GM23338 (cell line): ENCODE data around the gene MSL3B.

Experiments
- ATAC-seq: fragments of 200-7000 bp; cut with Tn5 transposase; 3 replicates; pipeline ENCODE4 v1.9.1; 2020
- DNase-seq: peaks from one replicate; pipeline ENCODE4 v3.0.0-alpha.2; 2015; ENCODE audit warnings: low spot score
- H2AFZ ChIP-seq: fragments of 200-600 bp; sonication (generic); 2 replicates; pipeline ENCODE4 v1.8.0; 2016; ENCODE audit warnings: antibody characterized with exemption, mild to moderate bottlenecking, moderate library complexity
- H3F3A ChIP-seq: fragments of 200-600 bp; sonication (generic); replicated peaks from 2 replicates; pipeline ENCODE4 v1.8.0; 2017; ENCODE audit warnings: antibody characterized with exemption, mixed run types, low read depth
- H3K27ac ChIP-seq: fragments of 200-600 bp; sonication (generic); 2 replicates; pipeline ENCODE4 v1.6.1; 2016; ENCODE audit warnings: low read depth
- H3K27me3 ChIP-seq: fragments of 200-600 bp; sonication (generic); 2 replicates; pipeline ENCODE4 v1.8.0; 2016; ENCODE audit warnings: mild to moderate bottlenecking, mixed run types, moderate library complexity; ENCODE audit not compliant: insufficient read depth
- H3K36me3 ChIP-seq: fragments of 200-600 bp; sonication (generic); 2 replicates; pipeline ENCODE4 v1.8.0; 2016; ENCODE audit warnings: mild to moderate bottlenecking; ENCODE audit not compliant: insufficient read depth
- H3K4me1 ChIP-seq: fragments of 200-600 bp; sonication (generic); 2 replicates; pipeline ENCODE4 v1.8.0; 2016; ENCODE audit warnings: mild to moderate bottlenecking, moderate library complexity; ENCODE audit not compliant: insufficient read depth
- H3K4me2 ChIP-seq: fragments of 200-600 bp; sonication (generic); 2 replicates; pipeline ENCODE4 v1.7.1; 2017; ENCODE audit warnings: mixed run types
- H3K4me3 ChIP-seq: fragments of 200-600 bp; sonication (generic); 2 replicates; pipeline ENCODE4 v1.6.1; 2016; ENCODE audit warnings: mixed run types
- H3K79me2 ChIP-seq: fragments of 200-600 bp; sonication (generic); replicated peaks from 2 replicates; pipeline ENCODE4 v1.8.0; 2017; ENCODE audit warnings: mild to moderate bottlenecking; ENCODE audit not compliant: insufficient read depth
- H3K9me2 ChIP-seq: fragments of 200-600 bp; sonication (generic); 2 replicates; pipeline ENCODE4 v1.8.0; 2017; ENCODE audit not compliant: insufficient read depth
- H4K20me1 ChIP-seq: fragments of 200-600 bp; sonication (generic); replicated peaks from 2 replicates; pipeline ENCODE4 v1.8.0; 2017; ENCODE audit warnings: mild to moderate bottlenecking; ENCODE audit not compliant: insufficient read depth
- H3K27ac Mint-ChIP-seq: 2 replicates; pipeline ENCODE4 v1.8.0; 2020; ENCODE audit warnings: inconsistent platforms, mild to moderate bottlenecking, moderate library complexity, mixed read lengths
- H3K27me3 Mint-ChIP-seq: 3 replicates; pipeline ENCODE4 v1.8.0; 2022; ENCODE audit warnings: low read depth, mild to moderate bottlenecking, moderate library complexity, mixed read lengths, inconsistent platforms; ENCODE audit not compliant: insufficient read depth, poor library complexity
- H3K36me3 Mint-ChIP-seq: 3 replicates; pipeline ENCODE4 v1.8.0; 2021; ENCODE audit warnings: low read depth, mild to moderate bottlenecking, inconsistent platforms, moderate library complexity, mixed read lengths
- H3K4me1 Mint-ChIP-seq: 3 replicates; pipeline ENCODE4 v1.8.0; 2020; ENCODE audit warnings: mild to moderate bottlenecking, inconsistent platforms, mixed read lengths
- H3K4me3 Mint-ChIP-seq: 3 replicates; pipeline ENCODE4 v1.8.0; 2021; ENCODE audit warnings: moderate library complexity, mild to moderate bottlenecking, inconsistent platforms, mixed read lengths
- H3K9me3 Mint-ChIP-seq: 3 replicates; pipeline ENCODE4 v1.8.0; 2020; ENCODE audit warnings: moderate library complexity, mild to moderate bottlenecking, inconsistent platforms, mixed read lengths
- CTCF ChIP-seq, 2 experiments: fragments of 200-600 bp in 1 of 2; sonication (generic) in 1 of 2; conservative IDR thresholded peaks; 2 replicates each; pipeline versions ENCODE4 v1.5.1 to v1.6.1; 2016 to 2017; ENCODE audit warnings: antibody characterized with exemption in 2 of 2, low read depth in 2 of 2, mild to moderate bottlenecking in 2 of 2, moderate library complexity in 1 of 2
- EZH2 ChIP-seq: fragments of 200-600 bp; sonication (generic); IDR thresholded peaks from one replicate; pipeline ENCODE4 v1.8.0; 2017; ENCODE audit warnings: antibody characterized with exemption, mild to moderate bottlenecking, low read depth; ENCODE audit not compliant: unreplicated experiment
- EZH2phosphoT487 ChIP-seq: fragments of 200-600 bp; sonication (generic); IDR thresholded peaks from one replicate; pipeline ENCODE4 v1.8.1; 2018; ENCODE audit warnings: antibody characterized with exemption; ENCODE audit not compliant: unreplicated experiment
- ZNF114 ChIP-seq: fragments of 250-450 bp; sonication (Bioruptor Pico); IDR thresholded peaks from 2 replicates; pipeline ENCODE4 v1.5.0; 2020; ENCODE audit warnings: mild to moderate bottlenecking, moderate library complexity
- TF ChIP-seq, protein P1 (sequence below): fragments of 250-450 bp; sonication (Bioruptor Pico); IDR thresholded peaks from 2 replicates; pipeline ENCODE4 v1.5.0; 2020; ENCODE audit warnings: mild to moderate bottlenecking, moderate library complexity
- TF ChIP-seq, protein P2 (sequence below): IDR thresholded peaks from 2 replicates; pipeline ENCODE4 v1.6.1; 2016; ENCODE audit warnings: antibody characterized with exemption

The MSL3B gene

DNA sequence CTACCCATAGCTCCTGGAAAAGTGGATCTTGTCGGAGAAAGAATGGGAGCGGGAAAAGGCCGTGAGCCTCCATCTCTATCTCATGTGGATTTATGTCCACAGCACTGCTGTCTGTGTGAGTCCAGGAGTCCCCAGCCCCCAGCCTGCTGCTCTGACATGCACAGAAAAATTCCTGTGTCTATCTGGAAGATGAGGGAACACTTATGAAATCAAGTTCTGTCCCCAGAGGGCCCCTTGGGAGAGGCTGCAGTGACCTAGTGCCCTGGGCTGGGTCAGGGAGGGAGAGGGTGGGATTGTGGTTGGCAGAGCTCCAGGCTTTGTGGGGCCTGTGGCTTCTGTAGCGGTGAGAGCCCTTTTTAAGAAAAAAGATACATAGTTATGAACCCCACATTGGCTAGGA is 51.4 kb downstream of the MSL3B start (continued):
- TF ChIP-seq, protein P1, sequence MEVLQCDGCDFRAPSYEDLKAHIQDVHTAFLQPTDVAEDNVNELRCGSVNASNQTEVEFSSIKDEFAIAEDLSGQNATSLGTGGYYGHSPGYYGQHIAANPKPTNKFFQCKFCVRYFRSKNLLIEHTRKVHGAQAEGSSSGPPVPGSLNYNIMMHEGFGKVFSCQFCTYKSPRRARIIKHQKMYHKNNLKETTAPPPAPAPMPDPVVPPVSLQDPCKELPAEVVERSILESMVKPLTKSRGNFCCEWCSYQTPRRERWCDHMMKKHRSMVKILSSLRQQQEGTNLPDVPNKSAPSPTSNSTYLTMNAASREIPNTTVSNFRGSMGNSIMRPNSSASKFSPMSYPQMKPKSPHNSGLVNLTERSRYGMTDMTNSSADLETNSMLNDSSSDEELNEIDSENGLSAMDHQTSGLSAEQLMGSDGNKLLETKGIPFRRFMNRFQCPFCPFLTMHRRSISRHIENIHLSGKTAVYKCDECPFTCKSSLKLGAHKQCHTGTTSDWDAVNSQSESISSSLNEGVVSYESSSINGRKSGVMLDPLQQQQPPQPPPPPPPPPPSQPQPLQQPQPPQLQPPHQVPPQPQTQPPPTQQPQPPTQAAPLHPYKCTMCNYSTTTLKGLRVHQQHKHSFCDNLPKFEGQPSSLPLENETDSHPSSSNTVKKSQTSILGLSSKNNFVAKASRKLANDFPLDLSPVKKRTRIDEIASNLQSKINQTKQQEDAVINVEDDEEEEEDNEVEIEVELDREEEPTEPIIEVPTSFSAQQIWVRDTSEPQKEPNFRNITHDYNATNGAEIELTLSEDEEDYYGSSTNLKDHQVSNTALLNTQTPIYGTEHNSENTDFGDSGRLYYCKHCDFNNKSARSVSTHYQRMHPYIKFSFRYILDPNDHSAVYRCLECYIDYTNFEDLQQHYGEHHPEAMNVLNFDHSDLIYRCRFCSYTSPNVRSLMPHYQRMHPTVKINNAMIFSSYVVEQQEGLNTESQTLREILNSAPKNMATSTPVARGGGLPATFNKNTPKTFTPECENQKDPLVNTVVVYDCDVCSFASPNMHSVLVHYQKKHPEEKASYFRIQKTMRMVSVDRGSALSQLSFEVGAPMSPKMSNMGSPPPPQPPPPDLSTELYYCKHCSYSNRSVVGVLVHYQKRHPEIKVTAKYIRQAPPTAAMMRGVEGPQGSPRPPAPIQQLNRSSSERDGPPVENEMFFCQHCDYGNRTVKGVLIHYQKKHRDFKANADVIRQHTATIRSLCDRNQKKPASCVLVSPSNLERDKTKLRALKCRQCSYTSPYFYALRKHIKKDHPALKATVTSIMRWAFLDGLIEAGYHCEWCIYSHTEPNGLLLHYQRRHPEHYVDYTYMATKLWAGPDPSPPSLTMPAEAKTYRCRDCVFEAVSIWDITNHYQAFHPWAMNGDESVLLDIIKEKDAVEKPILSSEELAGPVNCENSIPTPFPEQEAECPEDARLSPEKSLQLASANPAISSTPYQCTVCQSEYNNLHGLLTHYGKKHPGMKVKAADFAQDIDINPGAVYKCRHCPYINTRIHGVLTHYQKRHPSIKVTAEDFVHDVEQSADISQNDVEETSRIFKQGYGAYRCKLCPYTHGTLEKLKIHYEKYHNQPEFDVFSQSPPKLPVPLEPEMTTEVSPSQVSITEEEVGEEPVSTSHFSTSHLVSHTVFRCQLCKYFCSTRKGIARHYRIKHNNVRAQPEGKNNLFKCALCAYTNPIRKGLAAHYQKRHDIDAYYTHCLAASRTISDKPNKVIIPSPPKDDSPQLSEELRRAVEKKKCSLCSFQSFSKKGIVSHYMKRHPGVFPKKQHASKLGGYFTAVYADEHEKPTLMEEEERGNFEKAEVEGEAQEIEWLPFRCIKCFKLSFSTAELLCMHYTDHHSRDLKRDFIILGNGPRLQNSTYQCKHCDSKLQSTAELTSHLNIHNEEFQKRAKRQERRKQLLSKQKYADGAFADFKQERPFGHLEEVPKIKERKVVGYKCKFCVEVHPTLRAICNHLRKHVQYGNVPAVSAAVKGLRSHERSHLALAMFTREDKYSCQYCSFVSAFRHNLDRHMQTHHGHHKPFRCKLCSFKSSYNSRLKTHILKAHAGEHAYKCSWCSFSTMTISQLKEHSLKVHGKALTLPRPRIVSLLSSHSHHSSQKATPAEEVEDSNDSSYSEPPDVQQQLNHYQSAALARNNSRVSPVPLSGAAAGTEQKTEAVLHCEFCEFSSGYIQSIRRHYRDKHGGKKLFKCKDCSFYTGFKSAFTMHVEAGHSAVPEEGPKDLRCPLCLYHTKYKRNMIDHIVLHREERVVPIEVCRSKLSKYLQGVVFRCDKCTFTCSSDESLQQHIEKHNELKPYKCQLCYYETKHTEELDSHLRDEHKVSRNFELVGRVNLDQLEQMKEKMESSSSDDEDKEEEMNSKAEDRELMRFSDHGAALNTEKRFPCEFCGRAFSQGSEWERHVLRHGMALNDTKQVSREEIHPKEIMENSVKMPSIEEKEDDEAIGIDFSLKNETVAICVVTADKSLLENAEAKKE, result no peak
- TF ChIP-seq, protein P2, sequence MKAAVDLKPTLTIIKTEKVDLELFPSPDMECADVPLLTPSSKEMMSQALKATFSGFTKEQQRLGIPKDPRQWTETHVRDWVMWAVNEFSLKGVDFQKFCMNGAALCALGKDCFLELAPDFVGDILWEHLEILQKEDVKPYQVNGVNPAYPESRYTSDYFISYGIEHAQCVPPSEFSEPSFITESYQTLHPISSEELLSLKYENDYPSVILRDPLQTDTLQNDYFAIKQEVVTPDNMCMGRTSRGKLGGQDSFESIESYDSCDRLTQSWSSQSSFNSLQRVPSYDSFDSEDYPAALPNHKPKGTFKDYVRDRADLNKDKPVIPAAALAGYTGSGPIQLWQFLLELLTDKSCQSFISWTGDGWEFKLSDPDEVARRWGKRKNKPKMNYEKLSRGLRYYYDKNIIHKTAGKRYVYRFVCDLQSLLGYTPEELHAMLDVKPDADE, result no peak
- TF ChIP-seq EZH2 (no peak), EZH2phosphoT487 (no peak)

GRCh38 chr2:233816334-233816733 is 51.9 kb downstream of the MSL3B start:
- Histone ChIP-seq H3K4me1 (no peaks in the 10 kb centered on the region), H3K4me2 (no peak overlapping the region), H2AFZ (no peak overlapping the region), H3F3A (no peaks in the 10 kb centered on the region), H3K27me3 (no peaks in the 10 kb centered on the region), H4K20me1 (no peaks in the 10 kb centered on the region), H3K36me3 (no peaks in the 10 kb centered on the region), H3K79me2 (no peaks in the 10 kb centered on the region), H3K4me3 (no peak overlapping the region), H3K9me2 (peaks cover 6% of the 10 kb centered on the region), H3K27ac (no peak overlapping the region)
- Mint-ChIP-seq H3K4me3 (no peak overlapping the region), H3K36me3 (no peaks in the 10 kb centered on the region), H3K4me1 (no peaks in the 10 kb centered on the region; the same call in 2 of the 3 replicates), H3K27me3 (peaks cover 12% of the 10 kb centered on the region), H3K9me3 (no peaks in the 10 kb centered on the region), H3K27ac (no peak overlapping the region)
- DNase-seq (no peak), ATAC-seq (no peak)
- TF ChIP-seq ZNF114 (CRISPR knock-in tag), result no peak
- TF ChIP-seq, protein P1, result no peak
- TF ChIP-seq CTCF (conservative IDR thresholded peaks at IDR 0.05; ENCODE audit: low read depth in 2 of 2), result no peak
